ENCODE data around the gene TCIRG1.

- TF ChIP-seq CTCF (IDR thresholded peaks at IDR 0.05; ENCODE audit: low read length) (no peak), EZH2 (optimal IDR thresholded peaks at IDR 0.05; ENCODE audit: low read depth, low read length) (no peak)
Measured at GRCh38 chr11:68056317-68057285, 17.8 kb downstream of the TCIRG1 start.
